GM21381 (cell line): ENCODE data around the gene AKR1C8.
"Not testable (repeated sequence)": the region's sequence is repeated elsewhere in the genome, so short reads cannot be mapped to it uniquely, and the experiment has no call there.

Source experiments
- ATAC-seq: cut with Tn5 transposase; IDR thresholded peaks from one replicate; pipeline ENCODE4 v1.9.1; 2021; ENCODE audit warnings: mild to moderate bottlenecking, moderate library complexity; ENCODE audit not compliant: unreplicated experiment

AKR1C8 gene

DNA sequence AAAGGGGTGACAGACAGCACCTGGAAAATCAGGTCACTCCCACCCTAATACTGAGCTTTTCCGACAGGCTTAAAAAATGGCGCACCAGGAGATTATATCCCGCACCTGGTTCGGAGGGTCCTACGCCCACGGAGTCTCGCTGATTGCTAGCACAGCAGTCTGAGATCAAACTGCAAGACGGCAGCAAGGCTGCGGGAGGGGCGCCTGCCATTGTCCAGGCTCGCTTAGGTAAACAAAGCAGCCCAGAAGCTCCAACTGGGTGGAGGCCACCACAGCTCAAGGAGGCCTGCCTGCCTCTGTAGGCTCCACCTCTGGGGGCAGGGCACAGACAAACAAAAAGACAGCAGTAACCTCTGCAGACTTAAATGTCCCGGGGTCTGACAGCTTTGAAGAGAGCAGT is 75.1 kb downstream of the AKR1C8 start:
- ATAC-seq: not testable (repeated sequence)

DNA sequence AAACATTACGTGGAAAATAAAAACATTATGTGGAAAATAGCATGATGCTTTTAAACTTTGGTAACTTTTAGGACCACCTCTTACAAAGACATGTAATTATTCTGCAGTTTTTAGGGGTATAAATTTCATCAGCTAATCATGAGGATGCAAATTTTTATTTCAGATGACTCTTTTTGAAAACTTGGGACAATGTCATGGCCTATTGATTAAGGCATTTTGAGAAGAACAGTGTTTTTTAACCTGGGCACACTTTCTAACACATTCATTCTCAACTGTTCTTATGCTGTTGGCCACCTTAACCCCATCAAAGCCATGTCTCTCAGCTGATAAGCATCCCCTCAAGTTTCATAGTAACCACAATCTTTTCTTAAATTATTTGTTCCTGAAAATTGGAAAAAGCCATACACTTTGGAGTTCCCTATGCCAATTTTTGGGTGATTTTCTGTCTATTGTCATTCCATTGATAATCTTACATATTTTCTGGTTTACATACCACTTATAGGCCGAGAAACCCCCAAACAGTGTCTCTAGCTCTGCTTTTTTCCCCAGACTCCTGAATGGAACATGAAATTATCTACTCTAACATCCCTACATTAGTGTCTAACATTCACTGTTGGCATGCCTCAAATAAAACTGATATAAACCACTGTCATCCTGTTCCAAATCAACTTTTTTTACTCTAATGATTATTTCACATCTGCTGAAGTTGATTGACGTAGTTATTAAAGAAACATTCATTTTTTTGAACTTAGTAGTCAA is 76.1 kb downstream of the AKR1C8 start:
- ATAC-seq: no peak

DNA sequence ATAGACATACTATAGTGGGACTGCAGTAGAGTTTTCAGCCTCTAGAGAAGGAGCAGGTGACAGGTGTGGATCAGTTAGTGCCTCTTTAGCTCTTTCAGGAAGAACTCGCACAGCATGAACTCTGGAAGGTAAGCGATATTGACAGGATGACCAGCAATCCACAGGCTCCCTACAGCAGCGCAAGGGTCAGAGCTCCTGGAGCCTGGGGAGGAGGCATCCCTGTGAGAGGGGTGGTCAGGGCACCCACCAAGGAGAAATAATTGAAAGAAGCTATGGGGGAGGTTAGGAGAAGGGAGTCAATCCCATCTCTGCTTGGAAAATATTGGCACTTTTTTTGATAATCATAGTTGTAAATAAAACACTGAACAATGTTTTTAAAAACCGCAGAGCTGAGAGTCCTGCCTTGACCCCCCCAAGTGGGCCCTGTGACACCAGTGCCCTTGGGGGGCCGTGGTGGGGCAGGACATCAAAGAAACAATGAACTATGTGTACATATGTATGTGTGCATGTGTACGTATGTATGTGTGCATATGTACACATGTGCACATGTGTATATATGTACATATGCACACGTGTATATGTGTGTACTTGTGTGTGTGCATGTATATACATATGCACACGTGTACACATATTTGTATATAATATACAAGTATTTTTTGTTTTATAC is 77.0 kb downstream of the AKR1C8 start:
- ATAC-seq: no peak

DNA sequence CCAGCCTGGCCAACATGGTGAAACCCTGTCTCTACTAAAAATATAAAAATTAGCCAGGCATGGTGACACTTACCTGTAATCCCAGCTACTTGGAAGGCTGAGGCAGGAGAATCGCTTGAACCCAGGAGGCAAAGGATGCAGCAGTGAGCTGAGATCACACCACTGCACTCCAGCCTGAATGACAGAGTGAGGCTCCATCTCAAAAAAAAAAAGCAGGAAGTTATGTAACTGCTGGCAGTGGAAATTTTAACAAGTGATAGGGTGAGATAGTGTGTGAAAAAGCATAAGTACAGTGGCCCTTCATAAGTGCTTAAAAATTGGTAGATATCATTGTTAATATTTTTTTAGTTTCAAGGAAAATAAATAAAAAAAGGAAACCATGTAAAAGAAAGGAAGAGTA is 78.4 kb downstream of the AKR1C8 start:
- no peak for ATAC-seq

DNA sequence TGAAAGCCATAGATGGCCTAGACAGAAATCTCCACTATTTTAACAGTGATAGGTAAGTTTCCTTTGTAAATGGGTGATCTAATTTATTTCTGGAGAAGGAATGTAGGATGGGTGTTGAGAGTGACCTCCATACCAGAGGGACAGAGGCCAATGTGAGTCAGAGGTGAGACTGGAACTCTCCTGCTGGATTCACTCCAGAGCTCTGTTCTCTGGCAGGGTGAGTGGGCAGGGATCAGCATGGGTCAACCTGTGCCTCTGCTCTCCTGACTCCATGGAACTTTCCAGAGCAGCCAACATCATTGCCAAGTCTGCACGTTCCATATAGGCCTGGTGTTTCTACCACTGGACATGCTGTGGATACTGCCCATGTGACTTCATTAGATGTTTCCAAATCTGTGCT is 79.3 kb downstream of the AKR1C8 start:
- ATAC-seq: no peak
